ENCODE results near the gene KRT73.

The KRT73 gene

DNA sequence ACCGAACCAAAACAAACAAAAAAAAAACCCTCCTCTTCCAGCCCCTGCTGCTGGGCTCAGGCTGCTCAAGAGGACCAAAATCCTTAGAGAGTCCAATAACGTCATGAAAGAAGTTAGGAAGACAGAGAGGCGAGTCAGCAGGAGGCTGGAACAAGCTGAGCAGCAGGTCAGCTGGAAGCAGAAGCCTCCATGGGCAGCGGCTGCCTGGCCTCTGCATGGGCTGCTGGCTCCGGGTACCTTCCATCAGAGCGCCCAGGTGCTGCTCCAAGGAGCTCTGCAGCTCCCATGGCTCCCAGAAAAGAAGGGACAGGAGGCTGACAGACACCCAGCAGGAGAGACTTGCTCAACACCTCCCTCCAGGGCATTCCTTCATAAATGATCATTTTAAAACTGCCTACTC, 36.9 kb upstream of the KRT73 start:
- Histone ChIP-seq H3K9ac (ENCODE audit: low read depth, low read length, poor library complexity, severe bottlenecking) (no peak overlapping the region), H3K79me2 (ENCODE audit: insufficient read depth, low read length) (no peaks in the 10 kb centered on the region), H3K4me3 (ENCODE audit: low read length, poor library complexity, severe bottlenecking) (no peak overlapping the region), H3K27me3 (ENCODE audit: insufficient read depth, low read length, poor library complexity, severe bottlenecking) (no peaks in the 10 kb centered on the region), H3F3A (ENCODE audit: low read depth) (no peaks in the 10 kb centered on the region), H3K4me1 (ENCODE audit: insufficient read depth, low read length, poor library complexity, severe bottlenecking) (peaks cover 28% of the 10 kb centered on the region), H3K9me3 (ENCODE audit: insufficient read depth, low read depth, low read length) (no peaks in the 10 kb centered on the region), H3K9me2 (replicated peaks; ENCODE audit: low read depth, low read length) (no peaks in the 10 kb centered on the region), H4K20me1 (ENCODE audit: insufficient read depth, low read length, poor library complexity, severe bottlenecking) (no peaks in the 10 kb centered on the region), H3K4me2 (ENCODE audit: low read depth, low read length, poor library complexity, severe bottlenecking) (no peak overlapping the region), H2AFZ (ENCODE audit: low read length) (no peak overlapping the region), H3K36me3 (ENCODE audit: insufficient read depth, low read length) (no peaks in the 10 kb centered on the region)
- no peak for TF ChIP-seq EZH2phosphoT487 (IDR thresholded peaks at IDR 0.05; ENCODE audit: borderline replicate concordance)
- TF ChIP-seq, protein P1, sequence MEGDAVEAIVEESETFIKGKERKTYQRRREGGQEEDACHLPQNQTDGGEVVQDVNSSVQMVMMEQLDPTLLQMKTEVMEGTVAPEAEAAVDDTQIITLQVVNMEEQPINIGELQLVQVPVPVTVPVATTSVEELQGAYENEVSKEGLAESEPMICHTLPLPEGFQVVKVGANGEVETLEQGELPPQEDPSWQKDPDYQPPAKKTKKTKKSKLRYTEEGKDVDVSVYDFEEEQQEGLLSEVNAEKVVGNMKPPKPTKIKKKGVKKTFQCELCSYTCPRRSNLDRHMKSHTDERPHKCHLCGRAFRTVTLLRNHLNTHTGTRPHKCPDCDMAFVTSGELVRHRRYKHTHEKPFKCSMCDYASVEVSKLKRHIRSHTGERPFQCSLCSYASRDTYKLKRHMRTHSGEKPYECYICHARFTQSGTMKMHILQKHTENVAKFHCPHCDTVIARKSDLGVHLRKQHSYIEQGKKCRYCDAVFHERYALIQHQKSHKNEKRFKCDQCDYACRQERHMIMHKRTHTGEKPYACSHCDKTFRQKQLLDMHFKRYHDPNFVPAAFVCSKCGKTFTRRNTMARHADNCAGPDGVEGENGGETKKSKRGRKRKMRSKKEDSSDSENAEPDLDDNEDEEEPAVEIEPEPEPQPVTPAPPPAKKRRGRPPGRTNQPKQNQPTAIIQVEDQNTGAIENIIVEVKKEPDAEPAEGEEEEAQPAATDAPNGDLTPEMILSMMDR (conservative IDR thresholded peaks at IDR 0.05; ENCODE audit: low read length), result no peak

DNA sequence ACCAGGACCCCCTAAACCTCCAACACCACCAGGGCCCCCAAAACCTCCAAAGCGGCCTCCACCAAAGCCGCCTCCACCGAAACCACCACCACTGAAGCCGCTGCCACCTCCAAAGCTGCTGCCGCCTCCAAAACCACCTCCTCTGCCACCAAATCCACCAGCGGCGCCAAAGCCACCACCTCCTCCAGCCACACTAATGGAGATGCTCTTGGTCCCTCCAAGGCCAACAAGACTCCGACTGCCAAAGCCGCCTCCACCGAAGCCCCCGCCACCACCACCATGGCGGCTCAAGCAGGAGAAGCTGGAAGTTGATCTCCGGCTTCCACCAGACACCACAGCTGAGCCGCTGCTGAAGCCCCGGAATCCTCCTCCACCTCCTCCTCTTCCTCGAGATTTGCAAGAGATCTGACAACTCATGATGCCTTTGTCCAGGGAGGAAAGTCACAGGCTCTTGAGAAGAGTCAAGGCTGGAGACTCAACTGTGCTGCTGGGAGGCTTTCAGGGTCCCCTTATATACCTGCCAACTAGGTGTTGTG, 33.4 kb upstream of the KRT73 start, which contains the start of gene KRT2:
Gene KRT2, minus strand, starts transcription at position 486 of the 536 bp plus-strand sequence. Its CDS starts 69 bp downstream, at position 417.
- H3K27me3 ChIP-seq (ENCODE audit: insufficient read depth, low read length, poor library complexity, severe bottlenecking), result no peaks in the 10 kb centered on the region

DNA sequence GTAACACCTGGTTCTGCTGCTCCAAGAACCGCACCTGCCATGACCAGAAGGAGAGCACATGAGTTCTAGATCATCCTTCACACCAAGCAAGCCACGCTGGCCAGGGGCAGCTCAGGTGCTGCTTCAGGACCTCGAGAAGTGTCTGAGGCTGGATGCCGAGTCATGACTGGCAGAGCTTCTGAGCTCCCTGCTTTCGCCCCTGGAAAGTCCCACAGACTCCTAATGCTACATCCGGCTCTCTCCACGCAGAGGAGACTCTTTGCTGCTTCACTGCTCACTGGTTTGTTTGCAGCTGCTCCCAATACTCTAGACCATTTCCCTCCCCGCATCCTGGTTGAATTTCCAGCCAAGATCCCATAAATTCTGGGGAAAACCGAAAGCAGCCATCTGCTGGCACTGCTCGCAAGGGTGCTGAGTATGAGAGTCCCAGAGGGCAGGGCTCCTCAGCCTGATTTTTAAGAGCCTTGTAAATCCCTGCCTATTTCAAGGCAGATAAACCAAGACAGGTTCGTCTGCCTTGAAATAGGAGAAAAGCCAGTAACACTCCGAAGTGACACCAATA, 32.2 kb upstream of the KRT73 start:
- H3K4me3 ChIP-seq (ENCODE audit: low read length, poor library complexity, severe bottlenecking), result no peak overlapping the region
- H3K9me2 ChIP-seq (replicated peaks; ENCODE audit: low read depth, low read length), result no peaks in the 10 kb centered on the region
- no peaks in the 10 kb centered on the region for H3K36me3 ChIP-seq (ENCODE audit: insufficient read depth, low read length)
- H2AFZ ChIP-seq (ENCODE audit: low read length), result no peak overlapping the region
- H3K4me2 ChIP-seq (ENCODE audit: low read depth, low read length, poor library complexity, severe bottlenecking), result no peak overlapping the region
- no peaks in the 10 kb centered on the region for H3K9me3 ChIP-seq (ENCODE audit: insufficient read depth, low read depth, low read length)
- no peaks in the 10 kb centered on the region for H3K79me2 ChIP-seq (ENCODE audit: insufficient read depth, low read length)
- no peaks in the 10 kb centered on the region for H4K20me1 ChIP-seq (ENCODE audit: insufficient read depth, low read length, poor library complexity, severe bottlenecking)
- TF ChIP-seq, protein P1 (conservative IDR thresholded peaks at IDR 0.05; ENCODE audit: low read length), result no peak
- TF ChIP-seq EZH2phosphoT487 (IDR thresholded peaks at IDR 0.05; ENCODE audit: borderline replicate concordance), result no peak
- H3F3A ChIP-seq (ENCODE audit: low read depth), result no peaks in the 10 kb centered on the region
- H3K9ac ChIP-seq (ENCODE audit: low read depth, low read length, poor library complexity, severe bottlenecking), result no peak overlapping the region
- H3K27me3 ChIP-seq (ENCODE audit: insufficient read depth, low read length, poor library complexity, severe bottlenecking), result no peaks in the 10 kb centered on the region
- peaks cover 45% of the 10 kb centered on the region for H3K4me1 ChIP-seq (ENCODE audit: insufficient read depth, low read length, poor library complexity, severe bottlenecking)

More for the DNA sequence above, 33.4 kb upstream of the KRT73 start, which contains the start of gene KRT2:
- no peaks in the 10 kb centered on the region for H4K20me1 ChIP-seq (ENCODE audit: insufficient read depth, low read length, poor library complexity, severe bottlenecking)
- peaks cover 33% of the 10 kb centered on the region for H3K4me1 ChIP-seq (ENCODE audit: insufficient read depth, low read length, poor library complexity, severe bottlenecking)
- no peaks in the 10 kb centered on the region for H3F3A ChIP-seq (ENCODE audit: low read depth)
- no peak within 1 kb of the TSS for H3K4me2 ChIP-seq (ENCODE audit: low read depth, low read length, poor library complexity, severe bottlenecking)
- no peak within 1 kb of the TSS for H3K9ac ChIP-seq (ENCODE audit: low read depth, low read length, poor library complexity, severe bottlenecking)
- H3K9me3 ChIP-seq (ENCODE audit: insufficient read depth, low read depth, low read length), result no peaks in the 10 kb centered on the region
- TF ChIP-seq EZH2phosphoT487 (IDR thresholded peaks at IDR 0.05; ENCODE audit: borderline replicate concordance), result no peak
- TF ChIP-seq, protein P1 (conservative IDR thresholded peaks at IDR 0.05; ENCODE audit: low read length), result no peak
- H3K79me2 ChIP-seq (ENCODE audit: insufficient read depth, low read length), result no peaks in the 10 kb centered on the region
- no peak within 1 kb of the TSS for H2AFZ ChIP-seq (ENCODE audit: low read length)
- no peaks in the 10 kb centered on the region for H3K9me2 ChIP-seq (replicated peaks; ENCODE audit: low read depth, low read length)
- H3K4me3 ChIP-seq (ENCODE audit: low read length, poor library complexity, severe bottlenecking), result no peak within 1 kb of the TSS
- no peaks in the 10 kb centered on the region for H3K36me3 ChIP-seq (ENCODE audit: insufficient read depth, low read length)

Measured in Loucy (cell line).